GM12864 (cell line): Measurements from ENCODE around the gene GOLIM4.
A peak's percentile ranks its signal among the peaks of the same experiment; 100 is the strongest.

Experiments used
- DNase-seq: peaks from one replicate; pipeline ENCODE4 v3.0.0-alpha.2; 2011; ENCODE audit warnings: low read depth
- H3K4me3 ChIP-seq: 2 replicates; pipeline ENCODE4 v1.5.1; 2011; ENCODE audit warnings: mild to moderate bottlenecking, low read depth, low read length, control low read depth
- TF ChIP-seq, protein P1 (sequence below): IDR thresholded peaks from 2 replicates; pipeline ENCODE4 v1.5.1; 2011; ENCODE audit warnings: low read depth, mild to moderate bottlenecking, moderate library complexity, low read length, control low read depth, inconsistent platforms; ENCODE audit errors: missing control alignments

GOLIM4 gene

DNA sequence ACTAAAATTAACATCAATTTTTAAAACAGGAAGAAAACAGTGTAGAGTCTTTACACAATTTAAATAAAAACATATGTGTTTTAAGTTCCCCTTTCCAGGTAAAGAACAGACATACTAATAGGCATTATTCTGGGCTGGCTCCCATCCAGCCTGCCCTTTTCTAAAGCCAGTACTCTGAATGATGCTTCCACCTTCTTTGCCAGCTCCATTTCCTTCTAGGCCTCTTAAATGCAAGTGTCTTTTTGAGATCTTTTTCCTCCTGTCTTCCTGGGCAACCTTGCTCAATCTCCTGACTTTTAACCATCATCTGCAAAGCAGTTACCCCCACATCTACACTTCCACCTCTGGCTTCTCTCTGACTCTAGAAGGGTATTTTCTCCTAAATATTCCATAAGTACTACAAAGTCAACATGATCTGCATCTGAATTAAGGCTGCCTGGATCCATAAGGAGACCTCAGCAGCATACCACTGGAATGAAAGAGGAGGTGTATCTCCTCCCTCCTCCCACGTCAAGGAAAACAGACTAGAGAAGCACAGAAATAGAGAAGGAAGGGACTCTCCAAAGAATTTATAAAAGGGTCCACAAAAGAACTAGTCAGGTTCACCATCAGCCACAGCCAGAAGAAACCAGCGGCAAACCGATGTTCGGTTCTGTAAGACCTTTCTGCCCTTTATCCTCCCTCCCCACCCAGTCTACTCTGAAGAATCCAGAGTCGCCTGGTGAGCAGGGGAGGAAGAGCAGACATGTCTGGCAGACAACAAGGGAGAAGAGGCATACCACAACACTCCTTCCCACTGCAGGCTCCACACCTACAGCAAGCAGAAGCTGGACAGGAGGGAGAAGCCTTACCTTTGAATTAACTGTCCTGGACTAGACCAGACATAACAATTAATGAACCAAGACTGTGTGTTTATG, 47.1 kb downstream of the GOLIM4 start:
- no peak for DNase-seq
- TF ChIP-seq, protein P1, sequence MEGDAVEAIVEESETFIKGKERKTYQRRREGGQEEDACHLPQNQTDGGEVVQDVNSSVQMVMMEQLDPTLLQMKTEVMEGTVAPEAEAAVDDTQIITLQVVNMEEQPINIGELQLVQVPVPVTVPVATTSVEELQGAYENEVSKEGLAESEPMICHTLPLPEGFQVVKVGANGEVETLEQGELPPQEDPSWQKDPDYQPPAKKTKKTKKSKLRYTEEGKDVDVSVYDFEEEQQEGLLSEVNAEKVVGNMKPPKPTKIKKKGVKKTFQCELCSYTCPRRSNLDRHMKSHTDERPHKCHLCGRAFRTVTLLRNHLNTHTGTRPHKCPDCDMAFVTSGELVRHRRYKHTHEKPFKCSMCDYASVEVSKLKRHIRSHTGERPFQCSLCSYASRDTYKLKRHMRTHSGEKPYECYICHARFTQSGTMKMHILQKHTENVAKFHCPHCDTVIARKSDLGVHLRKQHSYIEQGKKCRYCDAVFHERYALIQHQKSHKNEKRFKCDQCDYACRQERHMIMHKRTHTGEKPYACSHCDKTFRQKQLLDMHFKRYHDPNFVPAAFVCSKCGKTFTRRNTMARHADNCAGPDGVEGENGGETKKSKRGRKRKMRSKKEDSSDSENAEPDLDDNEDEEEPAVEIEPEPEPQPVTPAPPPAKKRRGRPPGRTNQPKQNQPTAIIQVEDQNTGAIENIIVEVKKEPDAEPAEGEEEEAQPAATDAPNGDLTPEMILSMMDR: no peak
- H3K4me3 ChIP-seq: no peak overlapping the region

GRCh38 chr3:168047936-168048335, 47.8 kb downstream of the GOLIM4 start:
- TF ChIP-seq, protein P1: no peak
- DNase-seq: no peak
- no peak overlapping the region for H3K4me3 ChIP-seq

- H3K4me3 ChIP-seq: no peak overlapping the region
- TF ChIP-seq, protein P1: peak; percentile 66
- DNase-seq: peak; percentile 60
These were observed 48.4 kb downstream of the GOLIM4 start for GRCh38 chr3:168047190-168047795.

- DNase-seq: no peak
- no peak overlapping the region for H3K4me3 ChIP-seq
- TF ChIP-seq, protein P1: no peak
These were observed 51.7 kb downstream of the GOLIM4 start for GRCh38 chr3:168044049-168044448.

- TF ChIP-seq, protein P1: peak; percentile 71
- no peak overlapping the region for H3K4me3 ChIP-seq
- DNase-seq: no peak
These were observed 55.0 kb downstream of the GOLIM4 start for GRCh38 chr3:168040607-168041208.

DNA sequence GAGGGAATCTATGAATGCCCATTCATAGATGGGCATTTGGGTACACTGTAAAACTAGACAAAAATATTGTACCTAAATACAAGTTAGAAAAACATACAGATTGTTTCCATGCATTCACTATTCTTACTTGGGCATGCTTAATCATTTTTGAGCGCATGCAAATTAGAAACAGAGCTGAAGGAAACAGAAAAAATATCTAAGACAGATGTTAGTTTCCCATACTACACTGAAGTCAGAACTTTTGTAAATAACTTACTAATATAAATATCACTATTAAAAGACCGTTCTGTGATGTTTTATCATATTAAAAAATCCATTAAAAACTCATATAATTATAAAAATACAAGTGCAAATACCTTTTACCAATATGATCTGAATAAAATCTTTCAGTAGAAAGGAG, 58.7 kb downstream of the GOLIM4 start:
- H3K4me3 ChIP-seq: no peak overlapping the region
- TF ChIP-seq, protein P1: no peak
- DNase-seq: no peak
